ENCODE data around the gene CSNK2A1. TPM values are rescaled to one million over a fixed set of nuclear protein-coding genes. Genes with fewer than 3 reads are reported as not detected.

Gene CSNK2A1
- total and polyA plus RNA-seq, 2 donors (not counting 3 experiments of a cell fraction or from before 2014, with no cell fraction given): 68.4 to 142 TPM

GRCh38 chr20:480044-480443, 63.5 kb downstream of the CSNK2A1 start:
- H4K20me1 ChIP-seq (replicated peaks; ENCODE audit: control insufficient read depth, extremely low read depth, insufficient read depth, low read length): peaks cover 5% of the 10 kb centered on the region
- no TSS peak for BruUV-seq (replicated peaks)
- no peak for DNase-seq (ENCODE audit: low read depth, low spot score)
- dilution Hi-C loops (cut with MboI; ENCODE audit: extremely low pct_ligation_motif_present, low sequenced_read_pairs) (no loop called here), intact Hi-C loops (cut with micrococcal nuclease) (no loop called here)
- H3K27me3 ChIP-seq (ENCODE audit: control insufficient read depth in 2 of 2, insufficient read depth in 2 of 2, low read length in 2 of 2): no peaks in the 10 kb centered on the region
- no peak overlapping the region for H3K4me2 ChIP-seq (ENCODE audit: insufficient read depth, low read length)
- no peak for FAIRE-seq
- CTCF ChIA-PET: interaction anchor here (0.7 to 2.8 kb wide), 11 partner anchors 9 to 259 kb away, joined by 3 to 29 read pairs (median 3); no protein-coding TSS in a partner anchor
- no peaks in the 10 kb centered on the region for H3K9me1 ChIP-seq (replicated peaks; ENCODE audit: control insufficient read depth, extremely low read depth, insufficient read depth, low read length)
- no peak overlapping the region for H3K27ac ChIP-seq (ENCODE audit: insufficient read depth, low read depth, low read length)
- no peak overlapping the region for H2AFZ ChIP-seq (ENCODE audit: low read depth, low read length)
- no peak overlapping the region for H3K4me3 ChIP-seq (replicated peaks in 1 of 3; ENCODE audit: insufficient read depth in 1 of 3, low read depth in 1 of 3, low read length in 3 of 3)
- H3K9ac ChIP-seq (replicated peaks; ENCODE audit: extremely low read depth, insufficient read depth, low read length): no peak overlapping the region
- POLR2A ChIA-PET: no interaction called here
- H3K9me3 ChIP-seq (replicated peaks; ENCODE audit: control insufficient read depth, insufficient read depth, low read length): no peaks in the 10 kb centered on the region
- peaks cover 7% of the 10 kb centered on the region for H3K4me1 ChIP-seq (ENCODE audit: control insufficient read depth, extremely low read depth, insufficient read depth, low read length)
- TF ChIP-seq MYC (IDR thresholded peaks at IDR 0.05; ENCODE audit: low read depth, low read length) (no peak), FOS (IDR thresholded peaks at IDR 0.05; ENCODE audit: borderline replicate concordance, insufficient read depth, low read length) (no peak), POLR2A (IDR thresholded peaks at IDR 0.05; ENCODE audit: low read depth, low read length) (no peak), JUN (IDR thresholded peaks at IDR 0.05; ENCODE audit: borderline replicate concordance, insufficient read depth, insufficient read length, low read depth) (no peak), POLR2AphosphoS5 (IDR thresholded peaks at IDR 0.05; ENCODE audit: insufficient read depth, low read depth, low read length) (no peak), CTCF (IDR thresholded peaks at IDR 0.05; ENCODE audit: extremely low read depth in 1 of 2, insufficient read depth in 1 of 2, low read depth in 1 of 2, low read length in 2 of 2) (no peak), MAX (IDR thresholded peaks at IDR 0.05; ENCODE audit: insufficient read depth, insufficient read length) (no peak), EZH2 (IDR thresholded peaks at IDR 0.05; ENCODE audit: borderline replicate concordance, low read depth, low read length, severe bottlenecking) (no peak), GATA2 (IDR thresholded peaks at IDR 0.05; ENCODE audit: insufficient read depth, insufficient read length, low read depth, low read length) (no peak)
- H3K79me2 ChIP-seq (ENCODE audit: control insufficient read depth, insufficient read depth, low read length): no peaks in the 10 kb centered on the region
- peaks cover 10 to 18% of the 10 kb centered on the region in 2 experiments for H3K36me3 ChIP-seq (ENCODE audit: control insufficient read depth in 2 of 2, extremely low read depth in 1 of 2, insufficient read depth in 2 of 2, low read length in 2 of 2)

Data from endothelial cell of umbilical vein (primary cell).